ENCODE results near the gene ZDHHC18.
A peak's percentile ranks its signal among the peaks of the same experiment; 100 is the strongest.

ZDHHC18 gene, protein sequence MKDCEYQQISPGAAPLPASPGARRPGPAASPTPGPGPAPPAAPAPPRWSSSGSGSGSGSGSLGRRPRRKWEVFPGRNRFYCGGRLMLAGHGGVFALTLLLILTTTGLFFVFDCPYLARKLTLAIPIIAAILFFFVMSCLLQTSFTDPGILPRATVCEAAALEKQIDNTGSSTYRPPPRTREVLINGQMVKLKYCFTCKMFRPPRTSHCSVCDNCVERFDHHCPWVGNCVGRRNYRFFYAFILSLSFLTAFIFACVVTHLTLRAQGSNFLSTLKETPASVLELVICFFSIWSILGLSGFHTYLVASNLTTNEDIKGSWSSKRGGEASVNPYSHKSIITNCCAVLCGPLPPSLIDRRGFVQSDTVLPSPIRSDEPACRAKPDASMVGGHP

DNA sequence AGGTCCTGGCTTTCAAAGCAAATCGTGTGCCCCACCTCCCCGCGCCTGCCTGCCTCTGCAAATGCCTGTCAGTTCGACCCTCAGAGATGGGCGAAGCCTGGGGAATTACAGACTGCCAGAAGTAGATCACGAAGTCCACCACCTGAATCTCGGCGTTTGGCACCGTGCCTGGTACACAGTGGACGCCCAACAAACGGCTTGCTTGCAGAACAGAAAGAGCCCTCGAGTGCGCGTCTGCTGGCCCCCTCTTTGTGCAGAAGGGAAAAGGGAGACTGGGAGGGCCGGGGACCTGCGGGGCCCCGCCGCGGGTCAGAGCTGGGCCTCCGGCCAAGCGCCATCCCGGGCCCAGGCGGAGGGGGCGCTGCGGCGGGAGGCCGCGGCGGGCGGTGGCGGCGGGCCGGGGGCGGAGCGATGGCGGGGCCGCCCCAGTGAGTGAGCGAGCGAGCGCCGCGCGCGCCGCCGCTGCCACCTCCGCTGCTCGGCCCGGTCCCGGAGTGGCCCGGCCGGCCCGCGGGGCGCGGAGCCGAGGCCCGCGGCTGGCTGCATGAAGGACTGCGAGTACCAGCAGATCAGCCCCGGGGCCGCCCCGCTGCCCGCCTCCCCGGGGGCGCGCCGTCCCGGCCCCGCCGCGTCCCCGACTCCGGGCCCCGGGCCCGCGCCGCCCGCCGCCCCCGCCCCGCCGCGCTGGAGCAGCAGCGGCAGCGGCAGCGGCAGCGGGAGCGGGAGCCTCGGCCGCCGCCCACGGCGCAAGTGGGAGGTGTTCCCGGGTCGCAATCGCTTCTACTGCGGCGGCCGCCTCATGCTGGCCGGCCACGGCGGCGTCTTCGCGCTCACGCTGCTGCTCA lies at the start of gene ZDHHC18:
Gene ZDHHC18 (plus strand): TSS at position 428 of the 845 bp plus-strand sequence. CDS start 117 bp downstream, at position 545.
- peak in 1 of 2 experiments; percentile 47 for DNase-seq

DNA sequence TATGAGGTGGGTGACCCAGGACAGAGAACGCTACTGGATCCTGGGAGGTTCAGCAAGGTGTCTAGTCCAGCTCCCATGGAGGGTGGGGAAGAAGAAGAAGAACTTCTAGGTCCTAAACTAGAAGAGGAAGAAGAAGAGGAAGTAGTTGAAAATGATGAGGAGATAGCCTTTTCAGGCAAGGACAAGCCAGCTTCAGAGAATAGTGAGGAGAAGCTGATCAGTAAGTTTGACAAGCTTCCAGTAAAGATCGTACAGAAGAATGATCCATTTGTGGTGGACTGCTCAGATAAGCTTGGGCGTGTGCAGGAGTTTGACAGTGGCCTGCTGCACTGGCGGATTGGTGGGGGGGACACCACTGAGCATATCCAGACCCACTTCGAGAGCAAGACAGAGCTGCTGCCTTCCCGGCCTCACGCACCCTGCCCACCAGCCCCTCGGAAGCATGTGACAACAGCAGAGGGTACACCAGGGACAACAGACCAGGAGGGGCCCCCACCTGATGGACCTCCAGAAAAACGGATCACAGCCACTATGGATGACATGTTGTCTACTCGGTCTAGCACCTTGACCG lies 47.3 kb upstream of the ZDHHC18 start:
- DNase-seq: no peak

DNA sequence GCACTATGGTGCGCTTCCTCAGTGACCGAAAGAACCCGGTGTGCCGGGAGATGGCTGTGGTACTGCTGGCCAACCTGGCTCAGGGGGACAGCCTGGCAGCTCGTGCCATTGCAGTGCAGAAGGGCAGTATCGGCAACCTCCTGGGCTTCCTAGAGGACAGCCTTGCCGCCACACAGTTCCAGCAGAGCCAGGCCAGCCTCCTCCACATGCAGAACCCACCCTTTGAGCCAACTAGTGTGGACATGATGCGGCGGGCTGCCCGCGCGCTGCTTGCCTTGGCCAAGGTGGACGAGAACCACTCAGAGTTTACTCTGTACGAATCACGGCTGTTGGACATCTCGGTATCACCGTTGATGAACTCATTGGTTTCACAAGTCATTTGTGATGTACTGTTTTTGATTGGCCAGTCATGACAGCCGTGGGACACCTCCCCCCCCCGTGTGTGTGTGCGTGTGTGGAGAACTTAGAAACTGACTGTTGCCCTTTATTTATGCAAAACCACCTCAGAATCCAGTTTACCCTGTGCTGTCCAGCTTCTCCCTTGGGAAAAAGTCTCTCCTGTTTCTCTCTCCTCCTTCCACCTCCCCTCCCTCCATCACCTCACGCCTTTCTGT lies 46.0 kb upstream of the ZDHHC18 start:
- DNase-seq: no peak

DNA sequence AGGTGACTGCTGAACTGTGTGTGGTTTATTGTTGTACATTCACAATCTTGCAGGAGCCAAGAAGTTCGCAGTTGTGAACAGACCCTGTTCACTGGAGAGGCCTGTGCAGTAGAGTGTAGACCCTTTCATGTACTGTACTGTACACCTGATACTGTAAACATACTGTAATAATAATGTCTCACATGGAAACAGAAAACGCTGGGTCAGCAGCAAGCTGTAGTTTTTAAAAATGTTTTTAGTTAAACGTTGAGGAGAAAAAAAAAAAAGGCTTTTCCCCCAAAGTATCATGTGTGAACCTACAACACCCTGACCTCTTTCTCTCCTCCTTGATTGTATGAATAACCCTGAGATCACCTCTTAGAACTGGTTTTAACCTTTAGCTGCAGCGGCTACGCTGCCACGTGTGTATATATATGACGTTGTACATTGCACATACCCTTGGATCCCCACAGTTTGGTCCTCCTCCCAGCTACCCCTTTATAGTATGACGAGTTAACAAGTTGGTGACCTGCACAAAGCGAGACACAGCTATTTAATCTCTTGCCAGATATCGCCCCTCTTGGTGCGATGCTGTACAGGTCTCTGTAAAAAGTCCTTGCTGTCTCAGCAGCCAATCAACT lies 45.2 kb upstream of the ZDHHC18 start:
- DNase-seq: no peak

DNA sequence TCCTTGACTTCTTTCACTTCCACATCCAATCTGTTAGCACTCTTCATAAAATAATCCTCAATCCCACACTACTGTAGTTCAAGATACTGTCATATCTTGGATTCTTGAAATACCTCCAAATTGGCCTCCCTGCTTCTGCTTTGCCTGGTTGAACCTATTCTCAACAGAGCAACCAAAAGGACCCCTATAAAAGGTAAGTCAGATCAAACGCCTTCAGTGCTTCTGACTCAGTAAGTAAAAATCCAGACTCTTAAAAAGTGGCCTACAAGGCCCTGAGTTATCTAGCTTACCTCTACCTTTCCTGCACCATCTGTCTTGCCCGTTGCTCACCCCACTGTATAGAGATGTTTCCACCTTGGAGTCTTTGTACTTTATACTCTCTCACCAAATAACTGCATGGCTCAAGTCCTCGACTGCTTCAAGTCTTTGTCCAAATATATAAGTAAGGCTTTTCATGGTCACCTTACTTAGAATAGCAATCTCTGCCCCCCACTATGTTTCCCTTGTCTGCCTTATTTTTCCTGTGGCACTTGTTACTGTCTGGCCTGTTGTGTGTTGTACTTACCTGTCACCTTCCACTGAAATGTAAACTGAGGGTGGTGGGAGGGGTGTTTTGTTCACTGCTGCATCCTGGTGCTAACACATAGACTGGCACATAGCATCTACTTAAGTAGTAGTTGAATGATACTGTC lies 43.8 kb upstream of the ZDHHC18 start:
- no peak for DNase-seq

DNA sequence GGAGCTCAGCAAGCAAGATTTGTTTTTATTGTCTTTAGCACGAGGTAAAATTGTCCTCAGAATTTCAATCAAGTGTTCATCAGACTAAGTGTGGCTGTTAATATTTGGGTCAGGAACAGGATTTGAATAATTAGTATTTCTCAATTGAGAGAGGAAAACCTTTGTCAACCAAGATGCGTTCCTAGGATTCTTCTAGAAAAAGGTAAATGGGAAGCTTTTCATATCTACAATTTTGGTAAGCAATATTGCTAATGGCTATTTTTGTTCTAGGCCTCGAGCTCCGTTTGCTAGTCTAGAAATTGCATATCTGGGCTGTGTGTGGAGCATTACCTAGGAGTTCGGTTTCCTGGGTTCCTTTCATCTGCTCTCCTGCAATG lies 42.9 kb upstream of the ZDHHC18 start:
- DNase-seq: no peak

DNA sequence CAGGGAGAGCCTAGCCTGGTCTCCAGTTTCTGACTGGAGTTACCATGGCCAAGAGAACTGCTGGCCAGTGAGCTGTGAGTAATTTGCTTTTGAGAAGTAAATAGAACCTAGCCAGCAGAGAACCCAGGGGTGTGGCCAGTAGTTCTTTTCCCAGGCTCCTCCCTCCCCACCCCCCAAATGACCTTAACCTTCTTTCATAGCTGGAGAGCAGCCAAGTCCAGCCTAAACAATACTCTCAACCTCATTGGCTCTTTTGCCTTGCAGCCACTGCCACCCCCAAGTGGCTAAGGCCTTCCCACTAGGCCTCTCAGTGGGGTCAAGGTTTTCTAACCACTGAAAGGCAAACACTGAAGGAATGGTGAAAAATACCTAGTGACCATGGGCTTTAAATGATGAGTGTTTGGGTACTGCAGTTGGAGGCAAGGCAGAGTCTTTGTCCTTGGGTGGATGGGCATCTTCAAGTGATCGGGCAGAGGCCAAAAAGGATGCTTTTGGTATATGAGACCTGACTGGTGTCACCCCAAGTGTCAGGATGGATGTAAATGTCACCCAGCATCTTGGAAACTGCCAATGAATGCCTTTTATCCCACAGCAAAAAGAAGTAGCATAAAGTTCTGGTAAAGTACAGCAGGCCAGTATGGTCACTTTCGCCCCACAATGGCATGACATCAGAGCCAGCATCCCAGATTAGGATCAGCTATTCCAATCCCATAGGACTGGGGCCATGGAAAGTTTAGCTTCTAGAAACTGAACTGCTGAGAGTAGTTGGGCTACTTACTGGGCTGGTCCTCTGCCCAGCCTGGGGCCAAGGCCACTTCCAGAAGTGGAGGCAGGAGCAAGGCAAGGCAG lies 42.2 kb upstream of the ZDHHC18 start:
- no peak for DNase-seq

DNA sequence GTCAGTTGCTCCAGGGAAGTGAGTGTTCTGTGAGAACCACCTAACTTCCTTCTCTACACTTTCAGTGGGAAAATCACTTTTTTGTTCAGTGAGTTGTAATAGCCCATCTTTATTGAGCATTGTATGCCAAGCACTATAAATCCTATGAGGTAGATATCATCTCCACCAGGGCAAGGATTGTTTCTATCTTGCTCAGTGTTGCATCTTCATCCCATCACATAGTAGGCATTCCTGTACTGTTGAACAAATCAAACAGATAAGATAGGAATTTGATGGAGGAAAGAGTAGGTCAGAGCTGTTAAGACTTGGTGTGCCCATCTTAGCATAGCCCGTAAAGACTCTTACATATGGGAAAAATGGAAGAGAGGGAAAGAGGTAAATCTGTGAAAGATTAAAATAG lies 41.6 kb upstream of the ZDHHC18 start:
- no peak for DNase-seq

DNA sequence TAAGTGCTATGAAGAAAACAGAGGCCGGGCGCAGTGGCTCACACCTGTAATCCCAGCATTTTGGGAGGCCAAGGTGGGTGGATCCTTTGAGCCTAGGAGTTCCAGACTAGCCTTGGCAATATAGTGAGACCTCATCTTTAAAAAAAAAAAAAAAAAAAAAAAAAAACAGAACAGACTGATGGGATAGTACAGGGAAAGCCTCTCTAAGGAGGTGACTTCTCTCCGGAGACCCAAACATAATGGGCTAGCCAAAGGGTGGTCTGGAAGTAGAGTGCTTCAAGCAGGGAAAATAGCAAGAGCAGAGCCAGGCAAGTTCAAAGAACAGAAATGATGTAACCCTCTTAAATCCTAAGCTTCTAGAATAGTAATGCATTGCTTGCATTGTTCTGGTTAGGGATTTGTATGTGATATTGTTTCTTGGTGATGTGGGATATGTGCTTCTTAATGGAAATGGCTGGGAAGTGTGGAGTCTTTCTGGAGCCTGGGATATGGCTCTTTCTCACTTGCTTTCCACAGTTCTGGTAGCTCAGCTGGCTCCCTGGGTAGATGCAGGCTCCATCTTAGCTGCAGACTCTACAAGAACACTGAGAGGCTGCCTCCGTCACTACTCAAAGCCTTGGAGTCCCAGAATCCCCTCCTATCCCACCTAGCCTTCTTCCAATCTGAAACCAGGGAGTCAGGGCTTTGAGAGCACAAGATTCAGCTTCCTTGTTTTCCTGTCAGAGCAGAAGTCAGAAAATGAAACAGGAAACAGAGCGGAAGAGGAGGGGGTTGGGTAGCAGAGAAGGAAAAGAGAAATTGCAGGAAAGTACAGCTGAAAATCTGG lies 40.7 kb upstream of the ZDHHC18 start:
- DNase-seq: no peak

DNA sequence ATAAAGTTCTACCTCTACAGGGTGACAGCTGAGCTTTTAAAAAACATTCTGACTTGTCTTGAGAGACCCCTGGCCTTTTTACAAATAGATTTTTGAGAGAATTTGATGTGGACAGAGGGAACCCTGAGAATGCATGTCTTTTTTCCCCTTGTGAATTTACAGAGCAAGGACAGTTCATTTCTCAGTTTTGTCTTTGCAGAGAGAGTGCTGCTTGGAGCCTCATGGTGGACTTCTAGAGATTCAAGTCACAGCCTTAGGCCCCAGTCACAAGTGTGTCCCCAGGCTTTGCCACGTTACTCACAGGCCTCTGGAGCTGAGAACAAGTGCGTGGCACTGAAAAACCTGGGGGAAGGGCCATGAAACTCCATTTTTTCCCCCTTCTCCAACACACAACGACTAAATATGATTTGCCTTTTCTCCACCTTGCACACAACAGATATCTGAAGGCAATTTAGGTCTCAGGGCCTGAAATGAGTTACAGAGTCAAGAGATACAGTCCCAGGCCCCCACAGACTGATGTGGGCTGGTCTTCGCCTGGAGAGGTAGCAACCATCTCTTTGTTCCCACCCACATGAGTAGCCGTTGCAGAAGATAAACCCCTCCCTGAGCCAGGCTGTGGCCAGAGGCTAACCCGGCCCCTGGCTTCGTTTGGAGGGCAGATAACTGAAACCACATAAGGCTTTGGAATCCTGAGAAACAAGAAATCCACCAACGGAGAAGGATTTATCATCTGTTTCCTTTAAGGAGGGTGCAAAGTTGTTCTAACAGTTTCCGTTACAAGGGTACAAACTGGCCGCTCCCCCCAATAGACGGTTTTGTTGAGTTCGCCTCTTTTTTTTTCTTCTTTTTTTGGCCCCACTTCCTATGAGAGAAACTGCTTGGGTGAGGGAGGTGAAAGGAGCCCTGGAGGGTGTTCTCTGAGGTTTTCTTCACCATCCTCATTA lies 39.8 kb upstream of the ZDHHC18 start:
- no peak for DNase-seq

DNA sequence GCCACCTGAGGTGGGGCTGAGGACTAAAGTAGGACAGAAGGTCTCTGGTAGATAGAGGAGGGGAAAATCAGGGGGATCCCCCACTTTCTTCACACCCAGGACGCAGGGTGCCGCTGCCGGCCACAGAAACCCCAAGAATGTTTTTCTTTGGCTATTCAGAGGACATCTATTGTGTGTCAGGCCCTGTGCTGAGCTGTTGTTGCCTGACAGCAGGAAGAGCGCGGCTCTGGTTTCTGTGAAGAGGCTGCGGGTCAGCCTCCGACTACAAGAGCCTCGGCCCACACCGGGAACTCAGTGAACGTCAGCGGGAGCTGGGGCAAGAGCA lies 39.1 kb upstream of the ZDHHC18 start:
- DNase-seq: no peak

DNA sequence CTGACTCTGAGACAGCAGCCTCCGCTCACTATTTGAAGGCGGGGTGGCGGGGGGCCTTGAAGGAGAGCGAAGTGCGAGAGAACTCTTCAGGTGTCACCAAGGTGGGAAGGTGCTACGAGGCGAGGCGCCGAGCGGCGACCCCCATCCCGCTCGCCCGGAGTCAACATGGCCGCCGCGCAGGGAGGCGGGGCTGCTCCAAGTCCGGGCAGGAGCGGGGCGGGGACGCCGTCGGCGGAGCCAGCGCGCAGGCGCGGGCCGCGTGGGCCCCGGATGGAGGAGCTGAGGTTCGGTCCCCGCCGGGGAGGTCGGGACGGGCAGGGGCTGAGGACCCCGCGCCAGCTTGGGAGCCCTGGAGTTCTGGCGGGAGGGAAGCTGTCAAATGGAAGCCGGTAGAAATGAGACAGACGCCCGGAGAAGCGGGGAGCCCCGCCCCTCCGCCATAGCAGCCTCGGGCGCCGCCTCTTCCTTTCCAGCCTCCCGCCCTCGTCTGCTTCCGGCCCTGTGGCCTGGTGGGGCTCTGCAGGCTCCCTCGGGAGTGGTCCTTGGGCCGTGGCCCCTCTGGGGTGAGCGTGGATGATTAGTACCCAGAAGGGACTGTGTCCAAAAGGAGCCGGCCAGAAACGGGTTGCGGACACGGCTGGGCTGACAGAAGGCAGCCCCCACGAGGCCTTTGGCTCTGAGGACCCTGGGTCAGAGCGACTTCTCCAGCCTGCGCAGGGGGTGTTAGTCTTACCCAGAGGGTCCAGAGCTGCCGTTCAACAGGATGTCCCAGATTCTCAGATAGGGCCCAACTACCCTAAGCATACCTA lies 38.6 kb upstream of the ZDHHC18 start, which contains the start of gene PIGV:
Gene PIGV (plus strand): TSS at position 245 of the 809 bp plus-strand sequence. CDS start 2,866 bp downstream, outside the sequence.
- DNase-seq: peak; percentile 79 to 88

DNA sequence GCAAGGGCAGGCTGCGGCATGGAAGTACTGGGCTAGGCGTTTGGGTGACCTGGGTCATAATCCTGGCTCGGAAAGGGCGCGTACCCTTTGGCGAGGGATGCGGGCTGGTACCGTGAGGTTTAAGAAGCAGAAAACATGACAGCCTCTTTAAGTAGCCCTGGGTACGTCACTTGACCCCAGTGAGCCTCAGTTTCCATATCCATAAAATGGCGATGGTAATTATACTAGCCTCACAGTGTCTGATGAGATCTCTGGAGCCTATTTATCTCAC lies 38.0 kb upstream of the ZDHHC18 start:
- no peak for DNase-seq

DNA sequence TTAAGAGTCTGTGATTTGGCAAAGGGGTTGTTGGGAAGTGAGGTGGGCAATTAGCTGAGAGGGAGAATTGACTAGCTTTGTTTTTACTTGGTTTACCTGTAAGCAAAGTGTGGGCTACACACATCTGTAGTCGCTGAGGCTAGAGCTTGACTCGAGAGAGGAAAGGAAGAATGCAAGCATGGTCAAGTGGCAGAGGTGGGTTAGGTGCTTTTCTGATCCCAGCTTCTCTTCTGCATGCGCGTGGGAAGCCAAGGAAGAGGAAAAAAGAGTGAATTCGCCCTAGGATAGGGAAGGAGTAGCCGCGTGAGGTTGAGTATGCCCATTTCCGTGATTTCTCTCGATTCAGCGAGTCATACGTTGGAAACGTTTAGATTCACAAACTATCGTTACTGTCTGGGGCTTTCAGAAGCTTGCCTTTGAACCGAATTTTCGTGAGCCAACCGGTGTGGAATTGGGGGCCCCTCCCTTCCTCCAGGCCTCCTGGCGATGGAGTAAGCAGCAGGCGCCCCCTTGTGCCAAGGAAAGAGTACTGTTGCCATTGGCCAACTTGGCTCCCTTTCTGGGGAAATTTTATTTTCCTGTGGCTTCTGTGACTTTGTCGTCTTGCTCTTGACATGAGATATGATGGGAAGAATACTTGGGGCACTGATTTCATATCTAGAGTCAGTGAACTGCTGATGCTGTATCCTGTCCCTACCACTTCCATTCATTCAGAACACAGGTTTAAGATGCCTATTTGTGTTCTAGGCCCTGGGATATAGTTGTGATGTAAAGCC lies 37.5 kb upstream of the ZDHHC18 start:
- DNase-seq: peak; percentile 21 to 55

DNA sequence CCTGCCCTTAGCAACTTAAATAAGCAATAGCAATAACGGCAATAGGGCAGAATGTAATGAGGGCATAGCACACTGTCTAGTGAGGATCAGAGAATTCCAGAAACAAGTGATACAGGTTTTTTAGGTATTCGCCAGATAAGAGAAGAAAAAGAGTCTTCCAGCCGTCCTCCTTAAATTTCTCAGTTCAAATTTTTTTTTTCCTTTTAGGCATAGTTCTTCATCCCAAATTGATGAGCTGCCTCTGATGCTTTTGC lies 36.9 kb upstream of the ZDHHC18 start:
- no peak for DNase-seq

DNA sequence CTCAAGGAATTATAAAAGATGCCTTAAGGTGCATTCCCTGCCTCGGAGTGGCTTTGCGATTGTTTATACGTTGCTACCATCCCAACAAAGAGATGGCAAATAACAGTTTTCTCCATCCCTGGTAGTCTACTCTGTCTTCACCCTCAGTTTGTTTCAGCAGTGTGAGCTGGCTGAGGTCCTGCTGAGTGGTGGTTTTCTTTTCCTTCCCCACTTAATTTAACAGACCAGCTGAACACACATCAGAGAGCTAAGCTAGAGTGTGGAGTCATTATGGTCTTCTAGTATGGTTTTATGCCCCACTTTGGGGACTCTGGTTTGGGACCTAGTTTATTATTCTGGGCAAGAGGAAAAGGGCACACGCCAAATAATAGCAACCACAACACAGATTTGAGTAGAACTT lies 36.6 kb upstream of the ZDHHC18 start:
- DNase-seq: no peak

DNA sequence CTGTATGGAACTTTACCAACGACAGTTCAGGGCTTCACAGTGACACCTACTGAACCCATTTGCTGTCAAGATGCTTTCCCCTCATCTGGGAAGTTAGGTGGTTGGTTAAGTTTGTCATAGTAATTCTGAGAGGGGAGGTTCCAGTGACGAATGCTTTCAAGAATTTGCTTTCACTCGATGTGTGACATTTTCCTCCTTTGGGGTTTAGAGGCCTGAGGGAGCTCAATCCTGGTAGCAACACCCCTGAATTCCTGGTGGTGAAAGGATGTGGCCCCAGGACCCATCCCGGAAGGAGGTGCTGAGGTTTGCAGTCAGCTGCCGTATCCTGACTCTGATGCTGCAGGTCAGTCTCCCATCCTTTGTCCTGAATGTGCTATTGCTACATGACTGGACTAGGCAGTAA lies 35.9 kb upstream of the ZDHHC18 start:
- DNase-seq: no peak

DNA sequence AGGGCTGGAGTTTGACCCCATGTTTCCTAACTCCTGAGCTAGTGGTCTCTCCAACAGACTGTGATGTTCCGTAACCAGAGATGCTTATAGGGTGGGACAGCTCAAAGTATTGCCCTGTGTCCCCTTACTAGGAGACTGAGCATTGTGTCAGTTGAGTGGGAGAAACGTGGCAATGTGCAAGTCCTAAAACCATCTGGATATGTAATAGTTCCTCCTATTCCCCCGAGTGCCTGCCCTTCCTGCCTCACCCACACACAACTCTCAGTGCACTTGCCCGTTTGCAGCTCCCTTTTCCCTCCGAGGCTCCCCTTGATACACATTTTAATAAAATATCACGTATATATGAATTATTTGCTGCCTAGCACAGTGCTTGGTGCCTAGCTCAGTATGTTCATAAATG lies 35.3 kb upstream of the ZDHHC18 start:
- DNase-seq: no peak

Measured in NCI-H187 (cell line).